NOMO-1 (cell line): ENCODE data around the gene PRODH.
"Not testable (repeated sequence)": the region's sequence is repeated elsewhere in the genome, so short reads cannot be mapped to it uniquely, and the experiment has no call there.

Source experiments
- DNase-seq, 2 experiments: peaks; one replicate each; lab custom pipeline; 2025; ENCODE audit not compliant: unreplicated experiment in 2 of 2; lab: John Stamatoyannopoulos, UW

Gene PRODH

GRCh38 chr22:18912264-18912946, 23.7 kb downstream of the PRODH start:
- not testable (repeated sequence) for DNase-seq

- not testable (repeated sequence) for DNase-seq
Measured at GRCh38 chr22:18911535-18911934, 24.6 kb downstream of the PRODH start.

DNA sequence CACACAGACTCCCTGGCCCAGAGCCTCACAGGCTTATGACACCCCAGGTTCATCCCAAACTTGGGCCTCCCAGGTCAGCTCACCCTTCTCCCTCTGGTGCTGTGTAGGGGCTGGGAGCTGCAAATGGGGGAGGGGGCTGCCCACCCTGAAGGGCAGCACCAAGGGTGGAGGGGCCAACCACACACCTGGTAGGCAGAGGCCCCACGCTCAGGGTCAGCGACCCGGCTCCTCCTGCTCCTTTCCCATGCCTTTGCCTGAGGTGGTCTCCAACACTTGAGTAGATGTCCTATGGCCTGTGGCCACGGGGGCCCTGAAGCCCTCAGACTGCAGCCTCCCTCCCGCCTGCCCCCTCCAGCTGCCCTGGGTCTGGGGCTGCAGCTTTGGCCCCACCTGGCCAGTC, 26.5 kb downstream of the PRODH start:
- DNase-seq, result no peak

DNA sequence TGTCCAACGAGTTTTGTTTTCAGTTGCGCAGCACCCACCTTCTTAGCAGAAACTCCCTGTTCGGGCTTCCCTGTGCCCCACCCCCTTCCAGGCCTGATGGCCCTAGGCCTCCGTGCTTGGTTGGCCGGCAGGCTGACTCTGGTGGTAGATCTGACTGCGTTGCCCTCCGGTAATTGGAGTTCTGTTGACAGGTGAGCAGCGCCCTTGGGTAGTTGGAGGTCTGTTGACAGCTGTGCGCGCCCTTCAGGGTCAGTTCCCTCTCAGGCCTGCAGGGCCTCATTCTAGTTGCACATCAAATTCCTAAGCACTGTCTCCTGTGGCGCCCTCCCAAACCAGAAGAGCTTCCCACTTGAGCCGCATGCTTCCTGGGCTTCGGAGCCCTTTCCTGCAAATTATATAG, 29.2 kb downstream of the PRODH start:
- no peak for DNase-seq

GRCh38 chr22:18906410-18906745, 29.7 kb downstream of the PRODH start:
- not testable (repeated sequence) for DNase-seq

DNA sequence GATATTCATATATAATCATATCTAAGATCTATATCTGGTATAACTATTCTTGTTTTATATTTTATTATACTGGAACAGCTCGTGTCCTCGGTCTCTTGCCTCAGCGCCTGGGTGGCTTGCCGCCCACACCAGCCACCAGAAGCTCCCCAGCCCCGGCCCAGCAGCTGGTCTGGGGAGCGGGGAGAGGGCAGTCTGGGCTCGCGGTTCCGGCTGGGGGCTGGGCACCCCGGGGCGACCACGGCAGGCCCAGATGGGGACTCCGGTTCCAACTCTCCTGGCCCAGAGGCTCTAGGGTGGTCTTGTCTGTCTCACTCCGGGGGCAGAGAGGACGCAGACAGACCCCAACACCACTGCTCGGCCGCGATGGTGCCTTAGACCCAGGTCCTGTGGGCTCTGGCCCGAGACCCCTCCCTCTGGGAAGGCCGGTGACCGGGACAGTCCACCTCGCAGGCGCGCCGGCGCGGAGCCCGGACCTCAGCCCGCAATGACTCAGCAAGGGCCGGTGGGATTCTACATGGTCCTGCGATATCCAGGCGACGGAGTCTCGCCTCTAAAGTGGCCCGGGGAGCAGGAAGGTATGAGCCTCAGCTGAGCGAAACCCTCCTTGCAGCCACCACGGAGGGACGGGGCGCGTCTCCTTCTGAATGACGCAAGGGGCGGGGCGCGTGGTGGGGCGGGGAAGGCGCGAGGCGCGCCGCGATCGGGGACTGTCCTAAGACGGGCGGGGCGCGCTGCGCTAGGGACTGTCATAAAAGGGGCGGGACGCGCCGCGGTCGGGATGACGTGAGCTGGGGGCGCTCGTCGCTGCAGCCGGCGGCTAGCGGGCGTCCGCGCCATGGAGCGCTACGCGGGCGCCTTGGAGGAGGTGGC, 30.3 kb downstream of the PRODH start, which contains the start of gene DGCR6:
DGCR6 (plus strand) TSS at position 781 of the 870 bp plus-strand sequence; CDS start at position 836, 55 bp downstream.
- DNase-seq, result no peak

GRCh38 chr22:18896037-18896657, 39.9 kb downstream of the PRODH start:
- DNase-seq, result not testable (repeated sequence)

GRCh38 chr22:18893775-18894174, 42.3 kb downstream of the PRODH start:
- DNase-seq, result not testable (repeated sequence)

DNA sequence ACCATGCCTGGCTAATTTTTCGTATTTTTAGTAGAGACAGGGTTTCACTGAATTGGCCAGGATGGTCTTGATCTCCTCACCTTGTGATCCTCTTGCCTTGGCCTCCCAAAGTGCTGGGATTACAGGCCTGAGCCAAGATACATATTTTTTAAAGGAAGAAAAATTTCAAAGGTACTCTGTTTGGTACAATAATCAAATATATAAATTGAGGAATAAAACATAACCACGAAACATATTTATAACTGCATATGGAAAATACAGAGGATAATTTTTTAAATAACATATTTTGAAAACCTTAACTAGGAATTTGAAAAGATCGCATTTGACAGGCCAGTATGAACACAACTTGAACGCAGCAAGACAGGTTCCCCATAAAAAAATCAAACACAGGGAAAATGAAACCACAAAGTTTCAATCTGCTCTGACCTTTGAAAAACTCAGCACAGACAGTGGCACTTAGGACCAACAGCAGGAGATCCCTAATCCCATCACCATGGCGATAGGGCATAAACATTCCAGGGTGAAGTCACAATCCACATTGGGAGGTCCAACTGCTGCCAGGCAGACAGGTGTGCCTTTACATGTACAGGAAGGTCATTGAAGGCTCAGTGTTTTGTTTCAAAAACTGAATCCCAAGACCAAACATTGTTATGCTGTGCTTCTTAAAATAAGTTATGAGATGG, 45.4 kb downstream of the PRODH start:
- DNase-seq, result not testable (repeated sequence)

GRCh38 chr22:18888115-18888514, 48.0 kb downstream of the PRODH start:
- no peak for DNase-seq

- not testable (repeated sequence) for DNase-seq
Measured at GRCh38 chr22:18884465-18884864, 51.6 kb downstream of the PRODH start.

GRCh38 chr22:18881260-18881659, 54.8 kb downstream of the PRODH start:
- DNase-seq, result not testable (repeated sequence)
